Fibroblast of villous mesenchyme (primary cell): Measurements from ENCODE around the gene SQSTM1. TPM values are rescaled to one million over a fixed set of nuclear protein-coding genes. Genes with fewer than 3 reads are reported as not detected.
A peak's percentile ranks its signal among the peaks of the same experiment; 100 is the strongest.

Source experiments
- DNase-seq: peaks from one replicate; pipeline ENCODE4 v3.0.0-alpha.2; 2010; ENCODE audit warnings: low read depth
- H3K4me3 ChIP-seq: 2 replicates; pipeline ENCODE4 v1.5.1; 2011; ENCODE audit warnings: low read depth, mild to moderate bottlenecking, low read length
- CTCF ChIP-seq: IDR thresholded peaks from 2 replicates; pipeline ENCODE4 v1.5.1; 2012; ENCODE audit warnings: low read depth, mild to moderate bottlenecking, low read length; ENCODE audit not compliant: insufficient read depth
- total RNA-seq: library from RNA; depleted of rRNA; stranded (reverse); fragments of >200 nt; gene quantifications from 2 replicates; pipeline ENCODE4 v1.2.3, GENCODE V29; 2012

SQSTM1 gene
- total RNA-seq, 1 donor, result 892 TPM

GRCh38 chr5:179866241-179867078 is 45.8 kb downstream of the SQSTM1 start:
- DNase-seq, result peak; percentile 12
- no peak for TF ChIP-seq CTCF
- no peak overlapping the region for H3K4me3 ChIP-seq

GRCh38 chr5:179867079-179867465 is 46.4 kb downstream of the SQSTM1 start:
- TF ChIP-seq CTCF, result no peak
- no peak for DNase-seq
- H3K4me3 ChIP-seq, result no peak overlapping the region

- no peak for DNase-seq
- H3K4me3 ChIP-seq, result no peak overlapping the region
- no peak for TF ChIP-seq CTCF
Observed at GRCh38 chr5:179867476-179867875, 46.8 kb downstream of the SQSTM1 start.

GRCh38 chr5:179868541-179868940 is 47.8 kb downstream of the SQSTM1 start:
- no peak for TF ChIP-seq CTCF
- DNase-seq, result no peak
- H3K4me3 ChIP-seq, result no peak overlapping the region

GRCh38 chr5:179869101-179869500 is 48.4 kb downstream of the SQSTM1 start:
- TF ChIP-seq CTCF, result no peak
- no peak overlapping the region for H3K4me3 ChIP-seq
- no peak for DNase-seq

- TF ChIP-seq CTCF, result no peak
- no peak for DNase-seq
- no peak overlapping the region for H3K4me3 ChIP-seq
Observed at GRCh38 chr5:179869641-179870402, 49.1 kb downstream of the SQSTM1 start.
